Measurements from ENCODE around the gene TDRD9. TPM values are rescaled to one million over a fixed set of nuclear protein-coding genes. Genes with fewer than 3 reads are reported as not detected.
"Not testable (repeated sequence)": the region's sequence is repeated elsewhere in the genome, so short reads cannot be mapped to it uniquely, and the experiment has no call there.

Gene TDRD9
- total RNA-seq, 2 donors from 2014 or later, result 8.6 to 20.8 TPM

GRCh38 chr14:103886304-103887169 is 41.7 kb upstream of the TDRD9 start:
- no peak for TF ChIP-seq CTCF (IDR thresholded peaks at IDR 0.05)
- H3K9me3 ChIP-seq, result no peaks in the 10 kb centered on the region
- H3K27me3 ChIP-seq, result no peaks in the 10 kb centered on the region
- peaks cover 0 to 37% of the 10 kb centered on the region in 2 donors for H3K4me1 ChIP-seq
- H3K4me3 ChIP-seq, result no peak overlapping the region
- H3K27ac ChIP-seq, result no peak overlapping the region
- H3K36me3 ChIP-seq, result no peaks in the 10 kb centered on the region
- no peak for DNase-seq (ENCODE audit: low spot score)

GRCh38 chr14:103887170-103887501 is 41.1 kb upstream of the TDRD9 start:
- H3K36me3 ChIP-seq, result no peaks in the 10 kb centered on the region
- no peak overlapping the region for H3K4me3 ChIP-seq
- no peak for DNase-seq (ENCODE audit: low spot score)
- TF ChIP-seq CTCF (IDR thresholded peaks at IDR 0.05), result no peak
- no peaks in the 10 kb centered on the region for H3K9me3 ChIP-seq
- H3K27me3 ChIP-seq, result no peaks in the 10 kb centered on the region
- H3K27ac ChIP-seq, result no peak overlapping the region
- H3K4me1 ChIP-seq, result peaks cover 0 to 31% of the 10 kb centered on the region in 2 donors

- DNase-seq (ENCODE audit: low spot score), result no peak
- Histone ChIP-seq H3K4me3 (no peak overlapping the region), H3K36me3 (no peaks in the 10 kb centered on the region), H3K4me1 (peaks cover 0 to 26% of the 10 kb centered on the region in 2 donors), H3K27me3 (no peaks in the 10 kb centered on the region), H3K27ac (no peak overlapping the region), H3K9me3 (no peaks in the 10 kb centered on the region)
- no peak for TF ChIP-seq CTCF (IDR thresholded peaks at IDR 0.05)
These were observed 40.6 kb upstream of the TDRD9 start for GRCh38 chr14:103887557-103888115.

- H3K9me3 ChIP-seq; DNase-seq (ENCODE audit: low spot score): not testable (repeated sequence)
These were observed 39.3 kb upstream of the TDRD9 start for GRCh38 chr14:103889002-103889312.

GRCh38 chr14:103889313-103890051 is 38.8 kb upstream of the TDRD9 start:
- Histone ChIP-seq H3K9me3 (no peaks in the 10 kb centered on the region), H3K27ac (no peak overlapping the region), H3K27me3 (no peaks in the 10 kb centered on the region), H3K4me3 (no peak overlapping the region), H3K36me3 (no peaks in the 10 kb centered on the region), H3K4me1 (peaks cover 0 to 23% of the 10 kb centered on the region in 2 donors)
- TF ChIP-seq CTCF (IDR thresholded peaks at IDR 0.05), result no peak
- no peak for DNase-seq (ENCODE audit: low spot score)

More at GRCh38 chr14:103889002-103889312, 39.3 kb upstream of the TDRD9 start:
- H3K27ac ChIP-seq, H3K4me3 ChIP-seq, H3K27me3 ChIP-seq, H3K36me3 ChIP-seq: not testable (repeated sequence)
- peaks cover 0 to 23% of the 10 kb centered on the region in 2 donors for H3K4me1 ChIP-seq

GRCh38 chr14:103890052-103890371 is 38.2 kb upstream of the TDRD9 start:
- DNase-seq (ENCODE audit: low spot score), result no peak
- Histone ChIP-seq H3K9me3 (no peaks in the 10 kb centered on the region), H3K4me1 (peaks cover 0 to 23% of the 10 kb centered on the region in 2 donors), H3K4me3 (no peak overlapping the region), H3K36me3 (no peaks in the 10 kb centered on the region), H3K27me3 (no peaks in the 10 kb centered on the region), H3K27ac (no peak overlapping the region)
- no peak for TF ChIP-seq CTCF (IDR thresholded peaks at IDR 0.05)
